Neural progenitor cell (in vitro differentiated cells): ENCODE results near the gene DCC. TPM values are rescaled to one million over a fixed set of nuclear protein-coding genes. Genes with fewer than 3 reads are reported as not detected.

Experiments used
- DNase-seq: peaks from one replicate; pipeline ENCODE4 v3.0.0-alpha.2; 2016; ENCODE audit warnings: low spot score
- H2AFZ ChIP-seq: fragments of 200-600 bp; sonication (generic); replicated peaks from 2 replicates; pipeline ENCODE4 v1.6.1; 2016; ENCODE audit warnings: antibody characterized with exemption
- H3F3A ChIP-seq: fragments of 200-600 bp; sonication (generic); 2 replicates; pipeline ENCODE4 v1.6.1; 2016; ENCODE audit warnings: antibody characterized with exemption, low read depth
- H3K27ac ChIP-seq: fragments of 200-600 bp; sonication (generic); 2 replicates; pipeline ENCODE4 v1.5.1; 2016; ENCODE audit warnings: mild to moderate bottlenecking
- H3K27me3 ChIP-seq: fragments of 200-600 bp; sonication (generic); 2 replicates; pipeline ENCODE4 v1.6.1; 2016; ENCODE audit warnings: mild to moderate bottlenecking, moderate library complexity
- H3K36me3 ChIP-seq: fragments of 200-600 bp; sonication (generic); 2 replicates; pipeline ENCODE4 v1.5.1; 2016
- H3K4me1 ChIP-seq: fragments of 200-600 bp; sonication (generic); 2 replicates; pipeline ENCODE4 v1.6.1; 2016; ENCODE audit warnings: mixed run types
- H3K4me2 ChIP-seq: fragments of 200-600 bp; sonication (generic); 2 replicates; pipeline ENCODE4 v1.6.1; 2016
- H3K4me3 ChIP-seq: fragments of 200-600 bp; sonication (generic); 2 replicates; pipeline ENCODE4 v1.5.1; 2016
- H3K79me2 ChIP-seq: fragments of 200-600 bp; sonication (generic); 2 replicates; pipeline ENCODE4 v1.6.1; 2016; ENCODE audit warnings: low read depth
- H3K9ac ChIP-seq: fragments of 200-600 bp; sonication (generic); 2 replicates; pipeline ENCODE4 v1.6.1; 2016
- H3K9me3 ChIP-seq: fragments of 200-600 bp; sonication (generic); 2 replicates; pipeline ENCODE4 v1.5.1; 2016; ENCODE audit warnings: low read depth
- H4K20me1 ChIP-seq: fragments of 200-600 bp; sonication (generic); 2 replicates; pipeline ENCODE4 v1.6.1; 2016; ENCODE audit warnings: low read depth
- H3K27ac Mint-ChIP-seq: 3 replicates; pipeline ENCODE4 v1.8.0; 2021; ENCODE audit warnings: mixed read lengths
- H3K27me3 Mint-ChIP-seq: 2 replicates; pipeline ENCODE4 v1.8.0; 2022; ENCODE audit warnings: low read depth, mild to moderate bottlenecking, inconsistent platforms, moderate library complexity, mixed read lengths; ENCODE audit not compliant: insufficient read depth
- H3K36me3 Mint-ChIP-seq: 3 replicates; pipeline ENCODE4 v1.8.0; 2021; ENCODE audit warnings: mixed read lengths
- H3K4me1 Mint-ChIP-seq: 3 replicates; pipeline ENCODE4 v1.8.0; 2021; ENCODE audit warnings: mixed read lengths
- H3K4me3 Mint-ChIP-seq: 3 replicates; pipeline ENCODE4 v1.8.0; 2021; ENCODE audit warnings: mild to moderate bottlenecking, moderate library complexity, mixed read lengths
- H3K9me3 Mint-ChIP-seq: 3 replicates; pipeline ENCODE4 v1.8.0; 2020; ENCODE audit warnings: mixed read lengths
- CTCF ChIP-seq: fragments of 200-600 bp; sonication (generic); IDR thresholded peaks from 2 replicates; pipeline ENCODE4 v1.5.1; 2017; ENCODE audit warnings: antibody characterized with exemption, mild to moderate bottlenecking
- EZH2 ChIP-seq: fragments of 200-600 bp; sonication (generic); IDR thresholded peaks from 2 replicates; pipeline ENCODE4 v1.6.1; 2017; ENCODE audit warnings: antibody characterized with exemption, mild to moderate bottlenecking, moderate library complexity
- EZH2phosphoT487 ChIP-seq: fragments of 200-600 bp; sonication (generic); IDR thresholded peaks from 2 replicates; pipeline ENCODE4 v1.6.1; 2017; ENCODE audit warnings: antibody characterized with exemption
- total RNA-seq: library from RNA; depleted of rRNA; stranded (reverse); fragments of >200 nt; gene quantifications from 2 replicates; pipeline ENCODE4 v1.2.3, GENCODE V29; 2015; ENCODE audit warnings: low replicate concordance

The DCC gene
- total RNA-seq, 1 donor from 2014 or later: 0.41 TPM

GRCh38 chr18:53135654-53136053 lies 795.7 kb downstream of the DCC start:
- H2AFZ ChIP-seq: no peak overlapping the region
- no peak overlapping the region for H3K4me3 ChIP-seq
- H3K9me3 Mint-ChIP-seq: peaks cover 1% of the 10 kb centered on the region
- no peaks in the 10 kb centered on the region for H3K4me1 Mint-ChIP-seq
- H3F3A ChIP-seq: no peaks in the 10 kb centered on the region
- no peak overlapping the region for H3K4me3 Mint-ChIP-seq
- H3K9me3 ChIP-seq: no peaks in the 10 kb centered on the region
- no peaks in the 10 kb centered on the region for H3K79me2 ChIP-seq
- H3K36me3 ChIP-seq: no peaks in the 10 kb centered on the region
- H3K27ac ChIP-seq: no peak overlapping the region
- no peaks in the 10 kb centered on the region for H4K20me1 ChIP-seq
- no peaks in the 10 kb centered on the region for H3K4me1 ChIP-seq
- H3K4me2 ChIP-seq: no peak overlapping the region
- no peak for TF ChIP-seq EZH2phosphoT487
- no peak for TF ChIP-seq EZH2
- TF ChIP-seq CTCF: no peak
- no peak overlapping the region for H3K9ac ChIP-seq
- H3K36me3 Mint-ChIP-seq: peaks cover 2% of the 10 kb centered on the region
- no peak overlapping the region for H3K27ac Mint-ChIP-seq
- no peaks in the 10 kb centered on the region for H3K27me3 Mint-ChIP-seq
- H3K27me3 ChIP-seq: no peaks in the 10 kb centered on the region
- DNase-seq: no peak

DNA sequence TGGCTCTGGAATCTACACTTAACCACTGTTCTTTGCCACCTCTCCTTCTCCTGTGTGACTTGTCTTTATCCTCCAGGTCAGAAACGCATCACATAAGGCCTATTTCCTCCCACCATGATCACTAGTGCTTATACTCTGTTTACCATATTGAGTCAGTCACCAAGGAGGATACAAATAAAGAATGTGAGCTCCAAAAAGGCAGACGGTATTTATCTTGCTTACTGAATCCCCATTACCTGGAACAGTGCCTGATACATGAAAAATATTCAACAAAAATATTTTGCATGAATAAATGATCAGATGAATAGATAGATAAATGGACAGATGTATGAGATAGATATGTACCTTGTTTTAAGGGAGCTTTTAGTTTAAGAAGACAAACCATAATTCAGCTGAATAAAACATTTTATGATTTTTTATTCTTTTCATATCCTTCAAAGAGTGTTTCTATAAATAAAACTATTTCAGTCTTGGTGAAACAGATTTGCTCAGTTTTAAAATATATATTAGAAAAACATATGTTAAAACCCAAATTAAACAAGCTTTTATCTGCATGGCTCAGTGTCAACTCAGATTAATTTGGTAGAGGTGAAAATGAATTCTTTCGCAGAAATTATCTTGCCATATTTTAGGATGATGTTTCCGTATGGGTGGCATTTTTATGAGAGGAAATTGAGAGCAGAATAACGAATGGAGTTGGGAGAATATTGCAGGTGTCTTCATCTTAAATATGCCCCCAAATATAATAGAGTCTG lies 799.9 kb downstream of the DCC start:
- H3K9ac ChIP-seq: no peak overlapping the region
- H2AFZ ChIP-seq: no peak overlapping the region
- H3K9me3 ChIP-seq: no peaks in the 10 kb centered on the region
- H3K36me3 ChIP-seq: no peaks in the 10 kb centered on the region
- no peaks in the 10 kb centered on the region for H3K27me3 Mint-ChIP-seq
- H3K4me1 ChIP-seq: no peaks in the 10 kb centered on the region
- no peaks in the 10 kb centered on the region for H3F3A ChIP-seq
- H3K27me3 ChIP-seq: no peaks in the 10 kb centered on the region
- DNase-seq: no peak
- TF ChIP-seq CTCF: no peak
- no peak for TF ChIP-seq EZH2
- no peak for TF ChIP-seq EZH2phosphoT487
- peaks cover 6% of the 10 kb centered on the region for H3K9me3 Mint-ChIP-seq
- H3K4me1 Mint-ChIP-seq: peaks cover 2% of the 10 kb centered on the region
- peaks cover 6% of the 10 kb centered on the region for H3K36me3 Mint-ChIP-seq
- no peaks in the 10 kb centered on the region for H3K79me2 ChIP-seq
- H3K4me3 ChIP-seq: no peak overlapping the region
- no peaks in the 10 kb centered on the region for H4K20me1 ChIP-seq
- no peak overlapping the region for H3K4me3 Mint-ChIP-seq
- H3K4me2 ChIP-seq: no peak overlapping the region
- no peak overlapping the region for H3K27ac ChIP-seq
- H3K27ac Mint-ChIP-seq: no peak overlapping the region

DNA sequence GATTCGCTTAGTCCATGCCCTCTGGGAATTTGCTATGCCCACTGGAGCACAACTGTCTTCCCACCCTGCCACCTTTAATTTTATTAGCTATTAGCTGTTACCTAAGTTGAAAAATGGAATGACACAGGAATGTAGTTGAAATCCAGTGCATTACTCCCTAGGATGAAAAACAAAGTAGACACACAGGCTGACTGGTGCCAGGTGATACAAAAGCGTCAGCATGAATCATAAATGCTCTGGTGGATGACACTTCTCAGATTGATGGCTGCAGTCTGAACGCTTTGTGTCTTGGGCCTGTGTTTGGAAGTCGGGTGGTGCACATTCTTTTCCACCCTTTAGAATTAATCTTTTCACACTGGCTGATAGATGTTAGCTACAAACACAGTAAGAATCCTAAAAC lies 802.0 kb downstream of the DCC start:
- Mint-ChIP-seq H3K36me3 (peaks cover 6% of the 10 kb centered on the region), H3K27ac (no peak overlapping the region), H3K27me3 (no peaks in the 10 kb centered on the region), H3K4me3 (no peak overlapping the region), H3K9me3 (peaks cover 6% of the 10 kb centered on the region), H3K4me1 (peaks cover 2% of the 10 kb centered on the region)
- H3K9me3 ChIP-seq: no peaks in the 10 kb centered on the region
- no peaks in the 10 kb centered on the region for H3K27me3 ChIP-seq
- no peaks in the 10 kb centered on the region for H4K20me1 ChIP-seq
- H3K4me2 ChIP-seq: no peak overlapping the region
- no peaks in the 10 kb centered on the region for H3F3A ChIP-seq
- H3K27ac ChIP-seq: no peak overlapping the region
- H3K4me3 ChIP-seq: no peak overlapping the region
- H3K36me3 ChIP-seq: no peaks in the 10 kb centered on the region
- no peak for TF ChIP-seq EZH2phosphoT487
- TF ChIP-seq EZH2: no peak
- TF ChIP-seq CTCF: no peak
- H3K79me2 ChIP-seq: no peaks in the 10 kb centered on the region
- H2AFZ ChIP-seq: no peak overlapping the region
- DNase-seq: no peak
- no peaks in the 10 kb centered on the region for H3K4me1 ChIP-seq
- H3K9ac ChIP-seq: no peak overlapping the region
